Measurements from ENCODE around the gene CD6.
"Not testable (repeated sequence)": the region's sequence is repeated elsewhere in the genome, so short reads cannot be mapped to it uniquely, and the experiment has no call there.

The CD6 gene

GRCh38 chr11:61053191-61053590 is 81.7 kb downstream of the CD6 start:
- peaks cover 68% of the 10 kb centered on the region for H3K4me1 Mint-ChIP-seq
- no peaks in the 10 kb centered on the region for H3K27me3 Mint-ChIP-seq
- H3K4me3 Mint-ChIP-seq: no peak overlapping the region
- peaks cover 5% of the 10 kb centered on the region for H3K36me3 Mint-ChIP-seq
- H3K9me3 Mint-ChIP-seq: peaks cover 4% of the 10 kb centered on the region
- H3K27ac Mint-ChIP-seq: no peak overlapping the region

GRCh38 chr11:61054513-61054912 is 83.0 kb downstream of the CD6 start:
- no peaks in the 10 kb centered on the region for H3K27me3 Mint-ChIP-seq
- H3K9me3 Mint-ChIP-seq: peaks cover 4% of the 10 kb centered on the region
- H3K4me1 Mint-ChIP-seq: peaks cover 68% of the 10 kb centered on the region
- no peak overlapping the region for H3K27ac Mint-ChIP-seq
- H3K36me3 Mint-ChIP-seq: peaks cover 10% of the 10 kb centered on the region
- no peak overlapping the region for H3K4me3 Mint-ChIP-seq

DNA sequence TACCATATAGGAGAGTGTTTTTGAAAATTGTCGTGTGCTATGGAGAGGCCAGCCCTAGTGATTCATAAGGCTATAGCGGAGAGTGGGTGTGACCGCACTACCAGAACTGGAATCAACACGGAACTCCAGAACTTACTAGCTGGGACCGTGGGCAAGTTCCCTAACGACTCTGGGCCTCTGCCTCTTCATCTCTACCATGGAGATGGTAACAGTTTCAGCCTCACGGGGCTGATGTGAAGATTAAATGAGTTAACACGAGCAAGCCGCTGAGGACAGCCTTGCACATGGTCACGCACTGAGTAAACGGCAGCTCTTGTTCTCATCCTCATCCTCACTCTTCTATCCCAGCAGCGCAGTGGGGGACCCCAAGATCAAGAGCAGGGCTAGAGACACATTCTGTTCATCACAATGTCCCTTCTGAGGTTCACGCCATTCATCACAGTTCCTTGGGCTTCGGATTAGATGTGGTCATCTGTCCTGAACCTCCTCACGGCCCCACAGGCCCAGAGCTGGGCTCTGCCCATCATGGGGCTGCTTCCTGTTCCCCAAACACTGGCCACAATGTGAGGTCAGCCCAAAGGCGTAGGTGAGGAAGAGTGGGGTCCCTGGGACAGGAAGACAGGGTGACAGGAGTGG is 83.6 kb downstream of the CD6 start:
- Mint-ChIP-seq H3K4me1 (peaks cover 68% of the 10 kb centered on the region), H3K27me3 (no peaks in the 10 kb centered on the region), H3K27ac (peak overlapping the region; percentile 66), H3K4me3 (no peak overlapping the region), H3K36me3 (peaks cover 10% of the 10 kb centered on the region), H3K9me3 (peaks cover 4% of the 10 kb centered on the region)

DNA sequence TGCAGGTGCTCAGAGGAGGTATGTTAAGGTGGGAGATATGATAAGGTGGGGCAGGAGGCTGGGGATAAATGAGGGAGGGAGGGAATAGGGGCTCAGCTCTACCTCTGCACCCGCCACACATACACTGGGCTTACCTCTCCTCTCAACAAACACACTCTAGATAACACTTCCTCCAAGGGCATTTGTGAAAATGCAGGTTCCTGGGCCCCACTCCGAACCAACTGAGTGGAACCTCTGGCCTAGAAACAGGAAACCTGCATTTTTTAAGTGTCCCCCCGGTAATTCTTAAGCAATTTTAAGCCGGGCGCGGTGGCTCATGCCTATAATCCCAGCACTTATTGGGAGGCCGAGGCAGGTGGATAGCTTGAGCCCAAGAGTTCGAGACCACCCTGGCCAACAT is 84.3 kb downstream of the CD6 start:
- Mint-ChIP-seq H3K4me3 (no peak overlapping the region), H3K27me3 (no peaks in the 10 kb centered on the region), H3K9me3 (peaks cover 4% of the 10 kb centered on the region), H3K4me1 (peaks cover 69% of the 10 kb centered on the region), H3K27ac (no peak overlapping the region), H3K36me3 (peaks cover 10% of the 10 kb centered on the region)

- no peaks in the 10 kb centered on the region for H3K27me3 Mint-ChIP-seq
- no peak overlapping the region for H3K4me3 Mint-ChIP-seq
- peaks cover 69% of the 10 kb centered on the region for H3K4me1 Mint-ChIP-seq
- peaks cover 11% of the 10 kb centered on the region for H3K36me3 Mint-ChIP-seq
- H3K9me3 Mint-ChIP-seq: no peaks in the 10 kb centered on the region
- H3K27ac Mint-ChIP-seq: no peak overlapping the region
Measured at GRCh38 chr11:61056571-61056970, 85.1 kb downstream of the CD6 start.

DNA sequence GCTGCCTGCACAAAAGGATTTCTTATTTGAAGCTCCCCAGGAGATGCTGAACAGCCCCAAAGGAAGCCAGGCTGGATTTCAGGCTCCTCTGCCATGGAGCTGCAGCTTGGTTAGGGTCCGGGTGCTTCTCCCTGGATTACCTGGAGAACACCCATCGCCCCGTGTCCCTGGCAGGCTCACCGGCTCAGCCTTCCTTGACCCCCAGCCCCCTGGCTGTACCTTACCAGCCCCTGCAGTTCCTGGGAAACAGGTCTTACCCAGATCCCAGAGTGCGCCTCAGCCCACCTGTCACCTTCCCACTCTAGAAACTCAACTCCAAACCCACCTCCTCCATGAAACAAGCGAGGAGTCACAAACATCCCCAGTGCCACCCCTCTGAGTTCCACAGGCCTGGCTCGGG is 85.5 kb downstream of the CD6 start:
- no peaks in the 10 kb centered on the region for H3K9me3 Mint-ChIP-seq
- no peaks in the 10 kb centered on the region for H3K27me3 Mint-ChIP-seq
- no peak overlapping the region for H3K4me3 Mint-ChIP-seq
- peak overlapping the region; percentile 17 for H3K27ac Mint-ChIP-seq
- H3K36me3 Mint-ChIP-seq: peaks cover 13% of the 10 kb centered on the region
- peaks cover 73% of the 10 kb centered on the region for H3K4me1 Mint-ChIP-seq

GRCh38 chr11:61057615-61058014 is 86.1 kb downstream of the CD6 start:
- Mint-ChIP-seq H3K27ac (peak overlapping the region; percentile 70), H3K4me1 (peaks cover 73% of the 10 kb centered on the region), H3K4me3 (peak overlapping the region; percentile 7), H3K36me3 (peaks cover 13% of the 10 kb centered on the region), H3K27me3 (no peaks in the 10 kb centered on the region), H3K9me3 (no peaks in the 10 kb centered on the region)

DNA sequence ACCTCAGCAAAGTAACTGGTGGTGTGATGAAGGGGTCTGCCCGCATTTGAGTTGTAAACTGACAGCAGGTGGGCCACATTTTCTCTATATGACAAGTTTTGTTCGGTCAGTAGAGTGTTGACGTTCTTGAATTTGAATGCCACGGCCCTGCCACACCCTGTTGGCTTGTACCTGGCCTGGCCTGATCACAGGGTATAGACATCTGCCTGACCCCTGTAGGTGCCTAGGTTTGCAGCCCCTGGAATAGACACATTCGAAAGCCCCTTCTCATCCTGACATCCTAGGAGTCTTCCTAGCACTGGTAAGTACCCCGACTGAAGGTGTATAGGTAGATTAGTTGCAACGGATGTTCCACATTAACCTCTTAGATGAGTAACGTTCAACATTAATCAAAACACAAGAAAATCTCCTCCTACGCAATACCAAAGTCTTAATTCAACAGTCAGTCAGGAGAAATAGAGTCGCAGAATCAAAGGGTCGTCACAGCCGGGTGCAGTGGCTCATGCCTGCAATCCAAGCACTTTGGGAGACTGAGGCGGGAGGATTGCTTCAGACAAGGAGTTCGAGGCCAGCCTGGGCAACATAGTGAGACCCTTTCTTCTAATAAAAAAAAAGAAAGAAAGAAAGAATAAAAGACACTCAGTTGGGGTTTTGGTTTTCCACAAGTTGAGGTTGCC is 87.2 kb downstream of the CD6 start:
- H3K27me3 Mint-ChIP-seq: no peaks in the 10 kb centered on the region
- H3K4me3 Mint-ChIP-seq: peak overlapping the region; percentile 63
- peaks cover 13% of the 10 kb centered on the region for H3K36me3 Mint-ChIP-seq
- no peaks in the 10 kb centered on the region for H3K9me3 Mint-ChIP-seq
- peaks cover 73% of the 10 kb centered on the region for H3K4me1 Mint-ChIP-seq
- H3K27ac Mint-ChIP-seq: peak overlapping the region; percentile 100

DNA sequence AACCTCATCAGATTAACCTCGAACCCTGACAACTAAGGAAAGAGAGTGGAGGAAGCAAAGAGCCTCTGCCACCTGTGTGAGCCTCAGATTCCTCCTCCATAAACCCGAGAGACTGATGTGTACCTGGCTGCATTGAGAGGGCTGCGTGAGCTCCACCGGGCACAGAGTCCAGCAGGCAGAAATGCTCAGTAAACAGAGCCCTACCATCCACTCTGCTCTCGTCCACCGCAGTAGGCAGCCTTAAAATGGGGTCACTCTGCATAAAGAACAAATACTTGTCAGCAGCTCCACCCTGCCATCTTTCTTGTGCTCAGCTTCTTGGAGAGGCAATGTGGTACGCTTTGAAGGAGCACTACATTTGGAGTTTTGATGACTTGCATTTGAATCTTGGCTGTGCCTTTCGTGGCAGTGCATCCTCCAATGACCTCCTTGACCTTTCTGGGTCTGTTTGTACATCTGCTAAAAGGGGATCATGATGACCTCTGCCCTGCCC is 87.8 kb downstream of the CD6 start:
- H3K4me1 Mint-ChIP-seq: peaks cover 71% of the 10 kb centered on the region
- H3K4me3 Mint-ChIP-seq: peak overlapping the region; percentile 63

GRCh38 chr11:61061081-61061826 is 89.8 kb downstream of the CD6 start:
- H3K4me1 Mint-ChIP-seq: peaks cover 79% of the 10 kb centered on the region
- H3K27ac Mint-ChIP-seq: peak overlapping the region; percentile 100
- peak overlapping the region; percentile 91 for H3K4me3 Mint-ChIP-seq
- no peaks in the 10 kb centered on the region for H3K27me3 Mint-ChIP-seq
- peaks cover 21% of the 10 kb centered on the region for H3K36me3 Mint-ChIP-seq
- no peaks in the 10 kb centered on the region for H3K9me3 Mint-ChIP-seq

More for the DNA sequence above, 87.8 kb downstream of the CD6 start:
- Mint-ChIP-seq H3K27ac (peak overlapping the region; percentile 100), H3K36me3 (peaks cover 13% of the 10 kb centered on the region), H3K27me3 (no peaks in the 10 kb centered on the region), H3K9me3 (no peaks in the 10 kb centered on the region)

- Mint-ChIP-seq H3K27ac (peak overlapping the region; percentile 94), H3K4me1 (peaks cover 87% of the 10 kb centered on the region), H3K36me3 (peaks cover 21% of the 10 kb centered on the region)
Measured at GRCh38 chr11:61062181-61062930, 90.9 kb downstream of the CD6 start.

DNA sequence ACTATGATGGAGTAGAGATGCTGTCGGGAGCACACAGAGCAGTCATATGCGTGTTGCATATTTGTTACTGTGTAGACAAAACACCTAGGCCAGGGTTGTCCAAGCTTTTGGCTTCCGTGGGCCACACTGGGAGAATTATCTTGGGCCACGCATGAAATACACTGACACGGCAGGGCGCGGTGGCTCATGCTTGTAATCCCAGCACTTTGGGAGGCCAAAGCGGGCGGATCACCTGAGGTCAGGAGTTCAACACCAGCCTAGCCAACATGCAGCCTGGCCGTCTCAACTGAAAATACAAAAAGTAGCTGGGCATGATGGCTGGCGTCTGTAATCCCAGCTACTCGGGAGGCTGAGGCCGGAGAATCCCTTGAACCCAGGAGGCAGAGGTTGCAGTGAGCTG is 93.8 kb downstream of the CD6 start:
- peaks cover 94% of the 10 kb centered on the region for H3K4me1 Mint-ChIP-seq
- peak overlapping the region; percentile 74 for H3K4me3 Mint-ChIP-seq
- H3K27me3 Mint-ChIP-seq, H3K9me3 Mint-ChIP-seq: not testable (repeated sequence)
- H3K27ac Mint-ChIP-seq: peak overlapping the region; percentile 77
- H3K36me3 Mint-ChIP-seq: peaks cover 16% of the 10 kb centered on the region

More at GRCh38 chr11:61062181-61062930, 90.9 kb downstream of the CD6 start:
- Mint-ChIP-seq H3K9me3 (no peaks in the 10 kb centered on the region), H3K4me3 (peak overlapping the region; percentile 68), H3K27me3 (no peaks in the 10 kb centered on the region)

DNA sequence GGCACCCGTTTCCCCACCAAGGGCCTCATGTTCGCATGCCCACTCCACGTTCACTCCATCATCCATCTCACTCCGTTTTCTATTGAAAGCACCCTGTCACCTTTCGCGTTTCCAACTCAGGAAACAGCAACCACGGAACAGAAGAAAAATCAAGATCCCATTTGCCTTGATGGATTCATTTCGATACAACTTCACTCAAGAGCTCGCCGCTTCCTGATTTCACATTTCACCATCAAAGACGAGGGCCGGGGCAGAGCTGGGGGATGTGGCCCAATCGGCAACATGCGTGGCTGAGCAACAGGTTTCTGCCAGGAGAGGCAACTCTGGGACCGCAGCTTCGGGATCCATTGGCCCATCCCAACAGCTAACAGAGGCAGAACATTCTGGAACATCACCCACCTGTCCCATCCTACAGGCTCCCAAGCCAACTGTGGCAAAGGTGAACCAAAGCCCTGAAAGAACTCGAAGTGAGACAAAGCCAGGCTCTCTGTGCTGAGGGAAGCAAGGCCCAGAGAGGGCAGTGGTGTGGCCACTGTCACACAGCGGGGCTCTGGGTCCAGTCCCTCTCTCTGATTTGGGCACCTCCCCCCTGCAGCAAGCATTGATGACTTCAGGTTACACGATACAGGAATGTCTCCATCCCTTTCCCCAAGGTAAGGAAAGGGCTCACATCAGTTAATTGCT is 94.6 kb downstream of the CD6 start:
- H3K4me3 Mint-ChIP-seq: peak overlapping the region; percentile 74
- H3K27ac Mint-ChIP-seq: peak overlapping the region; percentile 90
- H3K36me3 Mint-ChIP-seq: peaks cover 13% of the 10 kb centered on the region
- peaks cover 95% of the 10 kb centered on the region for H3K4me1 Mint-ChIP-seq
- no peaks in the 10 kb centered on the region for H3K27me3 Mint-ChIP-seq
- H3K9me3 Mint-ChIP-seq: no peaks in the 10 kb centered on the region

- Mint-ChIP-seq H3K9me3 (no peaks in the 10 kb centered on the region), H3K36me3 (peaks cover 12% of the 10 kb centered on the region), H3K4me3 (peak overlapping the region; percentile 74), H3K4me1 (peaks cover 96% of the 10 kb centered on the region), H3K27me3 (no peaks in the 10 kb centered on the region), H3K27ac (peak overlapping the region; percentile 90)
Measured at GRCh38 chr11:61066645-61067044, 95.2 kb downstream of the CD6 start.
